ENCODE results near the gene CAPN10.

The CAPN10 gene

GRCh38 chr2:240619506-240620148, 33.1 kb downstream of the CAPN10 start:
- DNase-seq (ENCODE audit: extremely low spot score, insufficient read length, low read depth) (no peak), FAIRE-seq (no peak)

GRCh38 chr2:240620149-240620731, 33.7 kb downstream of the CAPN10 start:
- FAIRE-seq (no peak), DNase-seq (ENCODE audit: extremely low spot score, insufficient read length, low read depth) (no peak)

GRCh38 chr2:240620859-240621258, 34.3 kb downstream of the CAPN10 start:
- FAIRE-seq = no peak

GRCh38 chr2:240622060-240622411, 35.5 kb downstream of the CAPN10 start:
- FAIRE-seq = no peak
- no peak for DNase-seq (ENCODE audit: extremely low spot score, insufficient read length, low read depth)

More at GRCh38 chr2:240620859-240621258, 34.3 kb downstream of the CAPN10 start:
- no peak for DNase-seq (ENCODE audit: extremely low spot score, insufficient read length, low read depth)

- no peak for DNase-seq (ENCODE audit: extremely low spot score, insufficient read length, low read depth)
- FAIRE-seq = no peak
Measured at GRCh38 chr2:240622531-240623235, 36.1 kb downstream of the CAPN10 start.

GRCh38 chr2:240623531-240624010, 37.0 kb downstream of the CAPN10 start:
- FAIRE-seq (no peak), DNase-seq (ENCODE audit: extremely low spot score, insufficient read length, low read depth) (no peak)

GRCh38 chr2:240624011-240624949, 37.7 kb downstream of the CAPN10 start:
- DNase-seq (ENCODE audit: extremely low spot score, insufficient read length, low read depth) (no peak), FAIRE-seq (no peak)

GRCh38 chr2:240624950-240625621, 38.6 kb downstream of the CAPN10 start, which contains the start of gene GPR35:
TSS of gene GPR35 (plus strand) at chr2:240625480. CDS start at chr2:240629953, 4,473 bp downstream.
- no peak for FAIRE-seq

GRCh38 chr2:240626531-240627300, 40.2 kb downstream of the CAPN10 start:
- FAIRE-seq (no peak), DNase-seq (ENCODE audit: extremely low spot score, insufficient read length, low read depth) (no peak)

More at GRCh38 chr2:240624950-240625621, 38.6 kb downstream of the CAPN10 start, which contains the start of gene GPR35:
- no peak for DNase-seq (ENCODE audit: extremely low spot score, insufficient read length, low read depth)

GRCh38 chr2:240627736-240628506, 41.4 kb downstream of the CAPN10 start:
- no peak for FAIRE-seq

GRCh38 chr2:240628507-240628807, 41.9 kb downstream of the CAPN10 start:
- FAIRE-seq = no peak
- no peak for DNase-seq (ENCODE audit: extremely low spot score, insufficient read length, low read depth)

More at GRCh38 chr2:240627736-240628506, 41.4 kb downstream of the CAPN10 start:
- no peak for DNase-seq (ENCODE audit: extremely low spot score, insufficient read length, low read depth)

GRCh38 chr2:240628808-240629618, 42.5 kb downstream of the CAPN10 start:
- no peak for FAIRE-seq
- no peak for DNase-seq (ENCODE audit: extremely low spot score, insufficient read length, low read depth)

- FAIRE-seq (no peak), DNase-seq (ENCODE audit: extremely low spot score, insufficient read length, low read depth) (no peak)
Measured at GRCh38 chr2:240629619-240629967, 43.1 kb downstream of the CAPN10 start.

GRCh38 chr2:240629968-240630770, 43.6 kb downstream of the CAPN10 start:
- FAIRE-seq (no peak), DNase-seq (ENCODE audit: extremely low spot score, insufficient read length, low read depth) (no peak)

GRCh38 chr2:240630771-240631547, 44.4 kb downstream of the CAPN10 start:
- DNase-seq (ENCODE audit: extremely low spot score, insufficient read length, low read depth) (no peak), FAIRE-seq (no peak)
